HCT116 (cell line): ENCODE measurements around the gene ZNF823.

Experiments
- ATF3 ChIP-seq: IDR thresholded peaks from 2 replicates; pipeline ENCODE4 v1.6.1; 2012
- CTCF ChIP-seq, 3 experiments: fragments of 200-600 bp in 1 of 3; sonication (generic) in 1 of 3; IDR thresholded peaks in 2 of 3; conservative IDR thresholded peaks in 1 of 3; 2 replicates each; pipeline ENCODE4 v1.5.1; 2012 to 2017; ENCODE audit warnings: low read depth in 2 of 3, low read length in 2 of 3, antibody characterized with exemption in 1 of 3, borderline replicate concordance in 1 of 3, control low read depth in 1 of 3, mild to moderate bottlenecking in 1 of 3, mixed read lengths in 1 of 3, mixed run types in 1 of 3, moderate library complexity in 1 of 3; ENCODE audit not compliant: insufficient read depth in 1 of 3
- EGR1 ChIP-seq: IDR thresholded peaks from 2 replicates; pipeline ENCODE4 v1.6.1; 2012; ENCODE audit warnings: low read depth
- EZH2 ChIP-seq: fragments of 200-600 bp; sonication (generic); IDR thresholded peaks from 2 replicates; pipeline ENCODE4 v1.6.1; 2017; ENCODE audit warnings: antibody characterized with exemption, mixed run types
- FOSL1 ChIP-seq: IDR thresholded peaks from 2 replicates; pipeline ENCODE4 v1.6.1; 2012; ENCODE audit warnings: low read depth
- MAX ChIP-seq: IDR thresholded peaks from 2 replicates; pipeline ENCODE4 v1.6.1; 2012
- POLR2A ChIP-seq: IDR thresholded peaks from 2 replicates; pipeline ENCODE4 v1.7.0; 2011; ENCODE audit warnings: borderline replicate concordance; ENCODE audit not compliant: insufficient read depth, insufficient read length; ENCODE audit errors: extremely low read depth
- POLR2AphosphoS5 ChIP-seq: IDR thresholded peaks from 2 replicates; pipeline ENCODE4 v1.6.1; 2011; ENCODE audit warnings: mild to moderate bottlenecking, low read depth, low read length, moderate library complexity
- RAD21 ChIP-seq: IDR thresholded peaks from 2 replicates; pipeline ENCODE4 v1.6.1; 2012; ENCODE audit warnings: low read depth, mild to moderate bottlenecking
- REST ChIP-seq: IDR thresholded peaks from 2 replicates; pipeline ENCODE4 v1.6.1; 2012; ENCODE audit warnings: low read depth
- SP1 ChIP-seq: IDR thresholded peaks from 2 replicates; pipeline ENCODE4 v1.6.1; 2012; ENCODE audit warnings: low read depth
- ZBTB33 ChIP-seq: IDR thresholded peaks from 2 replicates; pipeline ENCODE4 v1.6.1; 2011; ENCODE audit warnings: mild to moderate bottlenecking, low read length, moderate library complexity; ENCODE audit not compliant: insufficient replicate concordance; ENCODE audit errors: extremely low read depth
- ZNF274 ChIP-seq: fragments of 200-500 bp; sonication (Bioruptor generic); IDR thresholded peaks from 2 replicates; pipeline ENCODE4 v1.6.1; 2014; ENCODE audit warnings: mild to moderate bottlenecking, low read depth, low read length, inconsistent platforms

GRCh38 chr19:11692127-11692790 is 46.5 kb downstream of the ZNF823 start:
- TF ChIP-seq CTCF (IDR thresholded peaks at IDR 0.05 in 2 of 3, conservative IDR thresholded peaks at IDR 0.05 in 1 of 3; ENCODE audit: borderline replicate concordance in 1 of 3, insufficient read depth in 1 of 3, low read depth in 2 of 3, low read length in 2 of 3), result no peak
- no peak for TF ChIP-seq POLR2A
- TF ChIP-seq REST, result no peak
- no peak for TF ChIP-seq POLR2AphosphoS5
- no peak for TF ChIP-seq MAX
- TF ChIP-seq ATF3, result no peak
- no peak for TF ChIP-seq FOSL1
- TF ChIP-seq ZNF274, result no peak
- no peak for TF ChIP-seq SP1
- no peak for TF ChIP-seq ZBTB33
- no peak for TF ChIP-seq EZH2
- TF ChIP-seq EGR1, result no peak
- no peak for TF ChIP-seq RAD21
